T-helper 1 cell (primary cell): Measurements from ENCODE around the gene CHURC1.
A peak's percentile ranks its signal among the peaks of the same experiment; 100 is the strongest.
"Not testable (repeated sequence)": the region's sequence is repeated elsewhere in the genome, so short reads cannot be mapped to it uniquely, and the experiment has no call there.

ENCODE experiments used
- DNase-seq, 5 donors: peaks; one replicate each; pipeline ENCODE4 v3.0.0-alpha.2; 2012 to 2020

The CHURC1 gene

GRCh38 chr14:64910847-64911495 lies 3.3 kb upstream of the CHURC1 start:
- no peak for DNase-seq

- DNase-seq = no peak
Measured at GRCh38 chr14:64912261-64912660, 2.0 kb upstream of the CHURC1 start.

DNA sequence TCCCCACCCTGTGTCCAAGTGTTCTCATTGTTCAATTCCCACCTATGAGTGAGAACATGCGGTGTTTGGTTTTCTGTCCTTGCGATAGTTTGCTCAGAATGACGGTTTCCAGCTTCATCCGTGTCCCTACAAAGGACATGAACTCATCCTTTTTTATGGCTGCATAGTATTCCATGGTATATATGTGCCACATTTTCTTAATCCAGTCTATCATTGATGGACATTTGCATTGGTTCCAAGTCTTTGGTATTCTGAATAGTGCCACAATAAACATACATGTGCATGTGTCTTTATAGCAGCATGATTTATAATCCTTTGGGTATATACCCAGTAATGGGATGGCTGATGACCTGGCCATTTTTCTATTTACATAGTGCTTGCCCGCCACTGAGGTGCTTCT lies 778 bp upstream of the CHURC1 start:
- not testable (repeated sequence) for DNase-seq

GRCh38 chr14:64915029-64915424 lies 772 bp downstream of the CHURC1 start:
- no peak for DNase-seq

DNA sequence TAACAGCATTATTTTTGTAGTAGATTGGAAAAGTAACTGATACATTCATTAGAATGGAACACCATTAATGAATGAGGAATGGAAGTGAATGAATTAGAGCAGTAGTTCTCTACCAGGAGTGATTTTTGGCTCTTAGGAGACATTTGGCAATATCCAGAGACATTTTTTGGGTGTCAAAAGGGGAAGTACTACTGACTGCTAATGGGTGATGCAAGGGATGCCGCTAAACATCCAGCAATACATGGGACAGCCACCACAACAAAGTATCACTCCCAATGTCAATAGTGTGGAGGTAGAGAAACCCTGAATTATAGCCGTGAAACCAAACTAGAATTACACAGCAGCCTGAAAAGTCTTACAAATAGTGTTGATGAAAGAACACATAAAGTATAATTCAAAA lies 1.5 kb downstream of the CHURC1 start:
- no peak for DNase-seq

- no peak for DNase-seq
Measured at GRCh38 chr14:64918216-64918615, 4.0 kb downstream of the CHURC1 start.

DNA sequence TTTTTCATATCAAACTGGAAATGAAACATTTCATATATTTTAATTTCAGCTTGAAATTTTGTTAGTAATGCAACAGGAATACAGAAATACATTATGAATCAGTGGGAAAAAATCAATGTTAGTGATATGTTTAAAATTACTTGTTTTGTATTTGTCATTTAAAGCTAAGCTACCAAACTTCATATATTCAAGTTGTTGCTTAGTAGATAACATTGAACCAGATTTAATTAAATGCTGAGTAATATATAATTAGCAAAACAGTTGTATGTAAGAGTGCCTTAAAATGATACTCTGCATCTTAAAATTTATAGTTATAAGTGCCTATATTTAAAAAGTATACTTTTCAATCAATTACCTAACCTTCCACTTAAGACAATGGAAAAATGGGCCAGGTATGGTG lies 5.0 kb downstream of the CHURC1 start:
- no peak for DNase-seq

- DNase-seq = no peak
Measured at GRCh38 chr14:64919618-64920017, 5.4 kb downstream of the CHURC1 start.

GRCh38 chr14:64920465-64920864 lies 6.2 kb downstream of the CHURC1 start:
- no peak for DNase-seq

GRCh38 chr14:64923015-64923414 lies 8.8 kb downstream of the CHURC1 start:
- no peak for DNase-seq

DNA sequence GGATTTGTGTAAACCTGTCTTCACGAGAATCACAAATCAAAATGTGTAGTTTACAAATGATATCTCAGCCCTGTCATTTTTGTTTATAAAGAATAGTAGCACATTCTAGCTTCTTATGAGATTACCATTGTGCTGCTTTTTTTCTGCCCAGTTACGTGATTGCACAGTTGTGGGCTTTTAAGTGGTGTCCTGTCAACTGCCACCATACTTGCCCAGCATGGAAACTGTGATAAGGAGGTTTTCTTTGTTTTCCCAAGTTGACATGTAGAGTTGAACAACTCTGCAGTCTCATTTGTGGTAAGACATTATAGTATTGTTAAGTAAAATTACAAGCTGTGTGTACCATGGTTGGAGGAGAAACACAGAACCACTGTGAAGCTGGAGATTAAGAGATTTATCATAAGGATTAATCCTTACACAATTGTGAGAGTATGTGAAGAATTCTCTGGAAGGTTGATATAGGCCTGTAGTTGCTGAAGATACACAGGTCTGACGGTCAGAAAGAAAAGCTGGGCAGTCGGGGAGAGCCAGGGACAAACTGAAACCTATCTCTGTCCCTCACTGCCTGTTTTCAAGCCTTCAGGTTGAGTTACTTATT lies 12.2 kb downstream of the CHURC1 start:
- no peak for DNase-seq

- DNase-seq = no peak
Measured at GRCh38 chr14:64927031-64927430, 12.8 kb downstream of the CHURC1 start.

DNA sequence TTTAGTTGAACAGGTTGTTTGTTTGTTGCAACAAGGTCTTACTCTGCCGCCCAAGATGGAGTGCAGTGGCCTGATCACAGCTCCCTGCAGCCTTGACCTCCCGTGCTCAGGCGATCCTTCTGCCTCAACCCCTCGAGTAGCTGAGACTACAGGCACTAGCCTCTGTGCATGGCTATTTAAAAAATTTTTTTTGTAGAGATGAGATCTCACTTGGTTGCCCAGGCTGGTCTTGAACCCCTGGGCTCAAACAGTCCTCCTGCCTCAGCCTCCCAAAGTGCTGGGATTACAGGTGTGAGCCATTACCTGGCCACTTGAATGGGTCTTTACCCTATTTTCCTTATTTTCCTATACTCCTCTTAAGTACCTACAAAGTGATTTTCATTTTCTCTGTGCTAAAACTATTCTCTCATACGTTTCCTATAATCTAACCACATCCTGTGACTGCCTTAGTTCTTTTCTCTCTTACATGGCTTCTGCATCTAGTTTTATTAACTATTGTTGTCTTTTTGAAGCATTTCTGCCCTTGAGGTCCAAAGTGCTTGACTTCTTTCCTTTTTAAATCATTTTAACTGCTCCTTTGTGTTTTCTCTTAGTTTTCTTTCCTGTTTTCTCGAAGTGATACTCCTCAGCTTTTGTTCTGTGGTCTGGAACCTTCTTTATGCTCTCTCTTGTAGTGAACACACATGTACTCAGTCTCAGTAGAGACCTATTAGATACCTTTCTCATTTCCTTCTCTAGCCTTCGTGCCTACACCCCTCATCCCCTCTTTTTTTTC lies 14.2 kb downstream of the CHURC1 start:
- DNase-seq = peak in 1 of 5 donors; percentile 57

DNA sequence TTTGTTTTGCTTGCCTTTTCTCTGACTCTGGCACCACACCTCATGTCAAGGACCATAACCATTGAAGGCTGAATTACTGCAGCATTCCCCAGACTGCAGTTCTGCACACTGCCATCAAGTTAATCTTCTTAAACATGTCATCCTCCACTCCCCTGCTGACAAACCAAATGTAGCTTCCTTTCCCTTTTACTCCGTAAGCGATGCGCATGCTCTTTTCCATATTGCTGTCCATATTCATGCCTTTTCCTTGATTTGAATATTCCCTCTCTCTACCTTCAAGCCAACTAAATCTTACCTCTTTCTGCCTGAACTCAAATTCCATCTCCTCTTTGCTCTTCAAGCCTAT lies 14.7 kb downstream of the CHURC1 start:
- no peak for DNase-seq

- no peak for DNase-seq
Measured at GRCh38 chr14:64930085-64930843, 16.0 kb downstream of the CHURC1 start.

- no peak for DNase-seq
Measured at GRCh38 chr14:64931123-64931522, 16.9 kb downstream of the CHURC1 start.

DNA sequence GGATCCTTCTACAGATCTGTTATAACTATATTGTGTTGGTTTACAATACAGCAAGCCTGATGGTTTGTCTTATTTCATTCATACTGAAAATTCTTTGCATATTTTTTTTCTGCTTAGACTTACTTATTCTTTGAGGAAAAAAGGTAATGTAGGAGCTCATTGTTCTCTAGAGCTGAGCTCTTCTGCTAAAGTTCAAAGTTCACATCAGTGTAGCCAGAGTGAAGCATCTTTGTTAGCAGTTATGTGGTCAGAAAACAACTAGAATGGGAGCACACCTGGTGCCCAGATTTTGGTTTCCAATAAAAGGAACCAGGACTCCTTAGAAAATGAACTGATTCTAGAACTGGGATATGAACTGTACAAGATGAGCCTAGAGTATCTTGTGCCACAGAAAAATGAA lies 18.0 kb downstream of the CHURC1 start:
- DNase-seq = no peak

GRCh38 chr14:64934338-64934929 lies 20.2 kb downstream of the CHURC1 start:
- DNase-seq = no peak

GRCh38 chr14:64935508-64935907 lies 21.3 kb downstream of the CHURC1 start:
- no peak for DNase-seq

GRCh38 chr14:64937171-64937820 lies 23.0 kb downstream of the CHURC1 start:
- DNase-seq = no peak

GRCh38 chr14:64937821-64938193 lies 23.6 kb downstream of the CHURC1 start:
- DNase-seq = no peak

GRCh38 chr14:64938972-64939816 lies 24.9 kb downstream of the CHURC1 start:
- DNase-seq = no peak
